Panc1 (cell line): ENCODE measurements around the gene KRTAP10-6. TPM values are rescaled to one million over a fixed set of nuclear protein-coding genes. Genes with fewer than 3 reads are reported as not detected.
A peak's percentile ranks its signal among the peaks of the same experiment; 100 is the strongest.
"Not testable (repeated sequence)": the region's sequence is repeated elsewhere in the genome, so short reads cannot be mapped to it uniquely, and the experiment has no call there.

ENCODE experiments used
- ATAC-seq: fragments of 200-7000 bp; cut with Tn5 transposase; 2 replicates; pipeline ENCODE4 v1.9.1; 2020; ENCODE audit warnings: mild to moderate bottlenecking, moderate library complexity
- BruUV-seq: library from RNA; stranded (reverse); fragments of 400-500 nt; replicated peaks from 2 replicates; lab custom pipeline; 2021; lab: Mats Ljungman, UMichigan
- CTCF ChIA-PET: fragments of 300-600 bp; sonication (Branson Sonifier 250); formaldehyde crosslinking; loops from one replicate; lab custom pipeline; 2022; ENCODE audit warnings: antibody characterized with exemption; lab: Charles Lee
- POLR2A ChIA-PET: fragments of 300-600 bp; sonication (Branson Sonifier 250); formaldehyde crosslinking; loops from one replicate; lab custom pipeline; 2022; ENCODE audit warnings: antibody characterized with exemption; lab: Charles Lee
- DNase-seq: peaks from one replicate; pipeline ENCODE4 v3.0.0-alpha.2; 2010; ENCODE audit warnings: low read depth, low spot score
- H3K27ac ChIP-seq: 2 replicates; pipeline ENCODE4 v1.5.1; 2011; ENCODE audit warnings: mild to moderate bottlenecking, low read length, inconsistent platforms
- H3K27me3 ChIP-seq: fragments of 200-500 bp; sonication (Bioruptor generic); 2 replicates; pipeline ENCODE4 v1.6.0; 2014; ENCODE audit warnings: low read length, inconsistent platforms; ENCODE audit not compliant: control insufficient read depth, insufficient read depth
- H3K36me3 ChIP-seq: fragments of 200-500 bp; sonication (Bioruptor generic); 2 replicates; pipeline ENCODE4 v1.5.1; 2014; ENCODE audit warnings: inconsistent platforms, mild to moderate bottlenecking, low read length, moderate library complexity; ENCODE audit not compliant: control insufficient read depth, insufficient read depth
- H3K4me1 ChIP-seq: 2 replicates; pipeline ENCODE4 v1.5.1; 2011; ENCODE audit warnings: inconsistent platforms, mild to moderate bottlenecking, low read length, moderate library complexity; ENCODE audit not compliant: control insufficient read depth, insufficient read depth
- H3K4me3 ChIP-seq, 2 experiments: 2 replicates each; pipeline ENCODE4 v1.5.1; 2011 to 2012; ENCODE audit warnings: low read depth in 2 of 2, low read length in 2 of 2, mild to moderate bottlenecking in 2 of 2, inconsistent platforms in 1 of 2, moderate library complexity in 1 of 2
- H3K9me3 ChIP-seq: fragments of 200-500 bp; sonication (Bioruptor generic); 2 replicates; pipeline ENCODE4 v1.5.1; 2014; ENCODE audit warnings: low read depth, mild to moderate bottlenecking, inconsistent platforms, low read length, moderate library complexity; ENCODE audit not compliant: control insufficient read depth, insufficient read depth
- POLR2AphosphoS5 ChIP-seq: IDR thresholded peaks from 2 replicates; pipeline ENCODE4 v1.6.1; 2012; ENCODE audit warnings: mild to moderate bottlenecking, low read depth, low read length, moderate library complexity
- SIN3A ChIP-seq: IDR thresholded peaks from 2 replicates; pipeline ENCODE4 v1.6.1; 2012; ENCODE audit warnings: low read depth, mild to moderate bottlenecking, low read length, moderate library complexity, borderline replicate concordance; ENCODE audit not compliant: insufficient read depth
- TCF7L2 ChIP-seq: IDR thresholded peaks from 2 replicates; pipeline ENCODE4 v1.6.1; 2011; ENCODE audit warnings: mild to moderate bottlenecking, low read depth, low read length, inconsistent platforms
- in situ Hi-C: cut with HindIII; loops from 2 replicates; pipeline ENCODE4 v1.10.0; 2016; ENCODE audit warnings: low sequenced_read_pairs, low pct_unique_long_range_greater_than_20kb
- intact Hi-C: fragments of 100-400 bp; cut with micrococcal nuclease; formaldehyde crosslinking; loops from one replicate; pipeline ENCODE4 v1.10.0; 2022; ENCODE audit not compliant: unreplicated experiment
- total RNA-seq: library from RNA; stranded (reverse); gene quantifications from one replicate; pipeline ENCODE4 v1.2.1, GENCODE V29; 2021; ENCODE audit not compliant: unreplicated experiment
- TF ChIP-seq, protein P1 (sequence below): fragments of 450-650 bp; IDR thresholded peaks from 2 replicates; pipeline ENCODE4 v1.5.1; 2017; ENCODE audit warnings: mild to moderate bottlenecking
- TF ChIP-seq, protein P2 (sequence below), 2 experiments: IDR thresholded peaks; 2 replicates each; pipeline ENCODE4 v1.6.1; 2011 to 2012; ENCODE audit warnings: low read depth in 2 of 2, control low read depth in 1 of 2, low read length in 1 of 2, mild to moderate bottlenecking in 1 of 2, moderate library complexity in 1 of 2; ENCODE audit not compliant: insufficient read depth in 1 of 2

KRTAP10-6 gene
- total RNA-seq, 1 experiment from 2014 or later = not detected

DNA sequence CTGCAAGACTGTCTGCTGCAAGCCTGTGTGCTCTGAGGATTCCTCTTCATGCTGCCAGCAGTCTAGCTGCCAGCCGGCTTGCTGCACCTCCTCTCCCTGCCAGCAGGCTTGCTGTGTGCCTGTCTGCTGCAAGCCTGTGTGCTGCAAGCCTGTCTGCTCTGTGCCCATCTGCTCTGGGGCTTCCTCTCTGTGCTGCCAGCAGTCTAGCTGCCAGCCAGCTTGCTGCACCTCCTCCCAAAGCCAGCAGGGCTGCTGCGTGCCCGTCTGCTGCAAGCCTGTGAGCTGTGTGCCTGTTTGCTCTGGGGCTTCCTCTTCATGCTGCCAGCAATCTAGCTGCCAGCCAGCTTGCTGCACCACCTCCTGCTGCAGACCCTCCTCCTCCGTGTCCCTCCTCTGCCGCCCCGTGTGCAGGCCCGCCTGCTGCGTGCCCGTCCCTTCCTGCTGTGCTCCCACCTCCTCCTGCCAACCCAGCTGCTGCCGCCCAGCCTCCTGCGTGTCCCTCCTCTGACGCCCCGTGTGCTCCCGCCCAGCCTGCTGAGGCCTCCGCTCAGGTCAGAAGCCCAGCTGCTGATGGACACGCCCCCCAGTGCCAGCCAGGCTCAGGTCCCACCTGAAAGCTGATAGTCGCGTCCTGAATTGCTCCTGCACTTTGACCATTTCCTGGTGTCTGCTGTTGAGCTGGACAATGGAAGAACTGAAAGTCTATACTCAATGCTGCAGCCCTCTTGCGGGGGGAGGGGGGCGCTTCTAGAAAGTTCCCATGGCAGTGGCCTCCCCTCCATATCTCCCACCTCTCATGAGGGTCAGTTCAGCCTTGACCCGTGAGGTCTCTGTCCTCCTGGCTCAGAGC is 17.6 kb downstream of the KRTAP10-6 start:
- H3K9me3 ChIP-seq = no peaks in the 10 kb centered on the region
- ChIA-PET CTCF (no interaction called here), POLR2A (interaction anchor here (0.5 kb wide), 1 partner anchor 145 kb away, joined by 3 read pairs; no protein-coding TSS in a partner anchor)
- H3K36me3 ChIP-seq = no peaks in the 10 kb centered on the region
- H3K4me1 ChIP-seq = peaks cover 5% of the 10 kb centered on the region; the same call in 1 of the 2 replicates
- H3K27ac ChIP-seq = no peak overlapping the region
- no peaks in the 10 kb centered on the region for H3K27me3 ChIP-seq
- no peak overlapping the region for H3K4me3 ChIP-seq
- TF ChIP-seq, protein P1, sequence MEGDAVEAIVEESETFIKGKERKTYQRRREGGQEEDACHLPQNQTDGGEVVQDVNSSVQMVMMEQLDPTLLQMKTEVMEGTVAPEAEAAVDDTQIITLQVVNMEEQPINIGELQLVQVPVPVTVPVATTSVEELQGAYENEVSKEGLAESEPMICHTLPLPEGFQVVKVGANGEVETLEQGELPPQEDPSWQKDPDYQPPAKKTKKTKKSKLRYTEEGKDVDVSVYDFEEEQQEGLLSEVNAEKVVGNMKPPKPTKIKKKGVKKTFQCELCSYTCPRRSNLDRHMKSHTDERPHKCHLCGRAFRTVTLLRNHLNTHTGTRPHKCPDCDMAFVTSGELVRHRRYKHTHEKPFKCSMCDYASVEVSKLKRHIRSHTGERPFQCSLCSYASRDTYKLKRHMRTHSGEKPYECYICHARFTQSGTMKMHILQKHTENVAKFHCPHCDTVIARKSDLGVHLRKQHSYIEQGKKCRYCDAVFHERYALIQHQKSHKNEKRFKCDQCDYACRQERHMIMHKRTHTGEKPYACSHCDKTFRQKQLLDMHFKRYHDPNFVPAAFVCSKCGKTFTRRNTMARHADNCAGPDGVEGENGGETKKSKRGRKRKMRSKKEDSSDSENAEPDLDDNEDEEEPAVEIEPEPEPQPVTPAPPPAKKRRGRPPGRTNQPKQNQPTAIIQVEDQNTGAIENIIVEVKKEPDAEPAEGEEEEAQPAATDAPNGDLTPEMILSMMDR = no peak
- no peak for TF ChIP-seq SIN3A
- no peak for TF ChIP-seq TCF7L2
- TF ChIP-seq POLR2AphosphoS5 = no peak
- TF ChIP-seq, protein P2, sequence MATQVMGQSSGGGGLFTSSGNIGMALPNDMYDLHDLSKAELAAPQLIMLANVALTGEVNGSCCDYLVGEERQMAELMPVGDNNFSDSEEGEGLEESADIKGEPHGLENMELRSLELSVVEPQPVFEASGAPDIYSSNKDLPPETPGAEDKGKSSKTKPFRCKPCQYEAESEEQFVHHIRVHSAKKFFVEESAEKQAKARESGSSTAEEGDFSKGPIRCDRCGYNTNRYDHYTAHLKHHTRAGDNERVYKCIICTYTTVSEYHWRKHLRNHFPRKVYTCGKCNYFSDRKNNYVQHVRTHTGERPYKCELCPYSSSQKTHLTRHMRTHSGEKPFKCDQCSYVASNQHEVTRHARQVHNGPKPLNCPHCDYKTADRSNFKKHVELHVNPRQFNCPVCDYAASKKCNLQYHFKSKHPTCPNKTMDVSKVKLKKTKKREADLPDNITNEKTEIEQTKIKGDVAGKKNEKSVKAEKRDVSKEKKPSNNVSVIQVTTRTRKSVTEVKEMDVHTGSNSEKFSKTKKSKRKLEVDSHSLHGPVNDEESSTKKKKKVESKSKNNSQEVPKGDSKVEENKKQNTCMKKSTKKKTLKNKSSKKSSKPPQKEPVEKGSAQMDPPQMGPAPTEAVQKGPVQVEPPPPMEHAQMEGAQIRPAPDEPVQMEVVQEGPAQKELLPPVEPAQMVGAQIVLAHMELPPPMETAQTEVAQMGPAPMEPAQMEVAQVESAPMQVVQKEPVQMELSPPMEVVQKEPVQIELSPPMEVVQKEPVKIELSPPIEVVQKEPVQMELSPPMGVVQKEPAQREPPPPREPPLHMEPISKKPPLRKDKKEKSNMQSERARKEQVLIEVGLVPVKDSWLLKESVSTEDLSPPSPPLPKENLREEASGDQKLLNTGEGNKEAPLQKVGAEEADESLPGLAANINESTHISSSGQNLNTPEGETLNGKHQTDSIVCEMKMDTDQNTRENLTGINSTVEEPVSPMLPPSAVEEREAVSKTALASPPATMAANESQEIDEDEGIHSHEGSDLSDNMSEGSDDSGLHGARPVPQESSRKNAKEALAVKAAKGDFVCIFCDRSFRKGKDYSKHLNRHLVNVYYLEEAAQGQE (IDR thresholded peaks at IDR 0.05; ENCODE audit: insufficient read depth in 1 of 2, low read depth in 2 of 2, low read length in 1 of 2) = no peak
- ATAC-seq = peak; percentile 43; the same call in 1 of the 2 replicates
- no TSS peak for BruUV-seq
- no peak for DNase-seq
- in situ Hi-C loops (no loop called here), intact Hi-C loops (no loop called here)

DNA sequence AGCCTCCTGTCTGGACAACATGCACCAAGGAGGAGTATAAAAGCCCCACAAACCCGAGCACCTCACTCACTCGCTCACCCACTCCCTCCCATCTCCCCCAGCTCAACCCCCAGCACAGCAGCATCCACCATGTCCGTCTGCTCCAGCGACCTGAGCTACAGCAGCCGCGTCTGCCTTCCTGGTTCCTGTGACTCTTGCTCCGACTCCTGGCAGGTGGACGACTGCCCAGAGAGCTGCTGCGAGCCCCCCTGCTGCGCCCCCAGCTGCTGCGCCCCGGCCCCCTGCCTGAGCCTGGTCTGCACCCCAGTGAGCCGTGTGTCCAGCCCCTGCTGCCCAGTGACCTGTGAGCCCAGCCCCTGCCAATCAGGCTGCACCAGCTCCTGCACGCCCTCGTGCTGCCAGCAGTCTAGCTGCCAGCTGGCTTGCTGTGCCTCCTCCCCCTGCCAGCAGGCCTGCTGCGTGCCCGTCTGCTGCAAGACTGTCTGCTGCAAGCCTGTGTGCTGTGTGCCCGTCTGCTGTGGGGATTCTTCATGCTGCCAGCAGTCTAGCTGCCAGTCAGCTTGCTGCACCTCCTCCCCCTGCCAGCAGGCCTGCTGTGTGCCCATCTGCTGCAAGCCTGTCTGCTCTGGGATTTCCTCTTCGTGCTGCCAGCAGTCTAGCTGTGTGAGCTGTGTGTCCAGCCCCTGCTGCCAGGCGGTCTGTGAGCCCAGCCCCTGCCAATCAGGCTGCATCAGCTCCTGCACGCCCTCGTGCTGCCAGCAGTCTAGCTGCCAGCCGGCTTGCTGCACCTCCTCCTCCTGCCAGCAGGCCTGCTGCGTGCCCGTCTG is 18.5 kb downstream of the KRTAP10-6 start, which contains the start of gene KRTAP10-4:
TSS of gene KRTAP10-4 (plus strand) at position 100 of the 827 bp plus-strand sequence. CDS start at position 130, 30 bp downstream.
- BruUV-seq, H3K27me3 ChIP-seq, intact Hi-C loops, H3K9me3 ChIP-seq, H3K36me3 ChIP-seq, POLR2A ChIA-PET, in situ Hi-C loops, CTCF ChIA-PET, H3K4me3 ChIP-seq, H3K4me1 ChIP-seq, DNase-seq: not testable (repeated sequence)
- peak within 1 kb of the TSS; percentile 29; the same call in 1 of the 2 replicates for H3K27ac ChIP-seq
- 0 out of 2 replicates have a peak, but pooled peaks have one; percentile 26 for ATAC-seq
